Fibroblast of lung (primary cell): ENCODE results near the gene GNPTG.

Source experiments
- CTCF ChIP-seq, 2 donors: IDR thresholded peaks in 1 of 2; conservative IDR thresholded peaks in 1 of 2; 1 replicate in 1 of 2; 2 replicates in 1 of 2; pipeline ENCODE4 v1.5.1; 2011 to 2012; ENCODE audit warnings: low read length in 2 of 2, control low read depth in 1 of 2, inconsistent platforms in 1 of 2, low read depth in 1 of 2, mild to moderate bottlenecking in 1 of 2
- EZH2 ChIP-seq: IDR thresholded peaks from 2 replicates; pipeline ENCODE4 v1.5.1; 2012; ENCODE audit warnings: low read length, control low read depth, mild to moderate bottlenecking; ENCODE audit errors: missing control alignments

- TF ChIP-seq EZH2: no peak
- TF ChIP-seq CTCF (conservative IDR thresholded peaks at IDR 0.05 in 1 of 2, IDR thresholded peaks at IDR 0.05 in 1 of 2; ENCODE audit: low read depth in 1 of 2, low read length in 2 of 2): no peak
Measured at GRCh38 chr16:1364510-1364909, 12.8 kb downstream of the GNPTG start.
